Measurements from ENCODE around the gene SLC38A3.

SLC38A3 gene

GRCh38 chr3:50169232-50169832, 35.7 kb upstream of the SLC38A3 start:
- no peak for DNase-seq

GRCh38 chr3:50169858-50170257, 35.2 kb upstream of the SLC38A3 start:
- no peak for DNase-seq

GRCh38 chr3:50170689-50171088, 34.4 kb upstream of the SLC38A3 start:
- DNase-seq, result no peak

GRCh38 chr3:50171540-50172301, 33.4 kb upstream of the SLC38A3 start:
- DNase-seq, result no peak

GRCh38 chr3:50172626-50173220, 32.3 kb upstream of the SLC38A3 start:
- no peak for DNase-seq

GRCh38 chr3:50173685-50174516, 31.2 kb upstream of the SLC38A3 start:
- DNase-seq, result no peak

- no peak for DNase-seq
Measured at GRCh38 chr3:50174517-50174895, 30.6 kb upstream of the SLC38A3 start.

GRCh38 chr3:50174947-50175524, 30.0 kb upstream of the SLC38A3 start:
- no peak for DNase-seq

GRCh38 chr3:50177346-50177745, 27.7 kb upstream of the SLC38A3 start:
- DNase-seq, result no peak

GRCh38 chr3:50179710-50180109, 25.4 kb upstream of the SLC38A3 start:
- no peak for DNase-seq

GRCh38 chr3:50181985-50182384, 23.1 kb upstream of the SLC38A3 start:
- no peak for DNase-seq

- no peak for DNase-seq
Measured at GRCh38 chr3:50182533-50183099, 22.5 kb upstream of the SLC38A3 start.

- DNase-seq, result no peak
Measured at GRCh38 chr3:50183755-50184154, 21.3 kb upstream of the SLC38A3 start.

- DNase-seq, result no peak
Measured at GRCh38 chr3:50184242-50184978, 20.7 kb upstream of the SLC38A3 start.

GRCh38 chr3:50185230-50185629, 19.8 kb upstream of the SLC38A3 start:
- no peak for DNase-seq

GRCh38 chr3:50186096-50186495, 19.0 kb upstream of the SLC38A3 start:
- no peak for DNase-seq

- DNase-seq, result no peak
Measured at GRCh38 chr3:50187750-50188149, 17.3 kb upstream of the SLC38A3 start.

GRCh38 chr3:50189274-50189673, 15.8 kb upstream of the SLC38A3 start:
- DNase-seq, result no peak

GRCh38 chr3:50189989-50190388, 15.1 kb upstream of the SLC38A3 start:
- no peak for DNase-seq

GRCh38 chr3:50190936-50191660, 14.0 kb upstream of the SLC38A3 start, which contains the start of gene GNAT1:
Gene GNAT1, plus strand, starts transcription at chr3:50191610. Its CDS starts 116 bp downstream, at chr3:50191726.
- DNase-seq, result no peak

- no peak for DNase-seq
Measured at GRCh38 chr3:50192124-50192523, 12.9 kb upstream of the SLC38A3 start.

Measured in NCI-H2029 (cell line).